Keratinocyte (primary cell): ENCODE measurements around the gene FARP1.

Experiments
- EZH2 ChIP-seq: IDR thresholded peaks from one replicate; pipeline ENCODE4 v1.6.1; 2012; ENCODE audit warnings: inconsistent platforms, mild to moderate bottlenecking, low read length, moderate library complexity
- TF ChIP-seq, protein P1 (sequence below), 3 experiments: IDR thresholded peaks in 1 of 3; conservative IDR thresholded peaks in 1 of 3; optimal IDR thresholded peaks in 1 of 3; 2 replicates in 2 of 3; 3 replicates in 1 of 3; pipeline versions ENCODE3 to v1.5.1; 2011; ENCODE audit warnings: low read length in 3 of 3, mild to moderate bottlenecking in 3 of 3, moderate library complexity in 2 of 3, control low read depth in 1 of 3, inconsistent platforms in 1 of 3; ENCODE audit not compliant: insufficient read depth in 2 of 3; ENCODE audit errors: extremely low read depth in 1 of 3

DNA sequence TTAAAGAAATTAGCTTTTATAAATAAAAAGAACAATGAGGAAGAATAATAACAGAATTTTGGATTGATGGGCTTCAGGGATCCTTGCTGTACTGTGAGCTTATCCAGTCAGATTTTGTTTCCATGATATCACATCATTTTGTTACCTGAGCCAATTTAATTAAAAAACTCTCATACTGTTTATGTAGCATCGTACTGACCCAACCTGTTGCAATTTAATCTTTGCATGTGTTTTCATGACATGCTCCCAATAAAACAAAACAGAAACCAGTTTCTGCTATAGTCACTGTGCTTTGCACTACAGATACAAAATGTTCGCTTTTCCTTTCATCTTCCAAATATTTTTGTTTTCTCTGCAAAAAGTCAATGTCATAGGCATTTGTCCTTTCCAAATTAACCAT is 143.9 kb downstream of the FARP1 start:
- TF ChIP-seq EZH2 = no peak
- TF ChIP-seq, protein P1, sequence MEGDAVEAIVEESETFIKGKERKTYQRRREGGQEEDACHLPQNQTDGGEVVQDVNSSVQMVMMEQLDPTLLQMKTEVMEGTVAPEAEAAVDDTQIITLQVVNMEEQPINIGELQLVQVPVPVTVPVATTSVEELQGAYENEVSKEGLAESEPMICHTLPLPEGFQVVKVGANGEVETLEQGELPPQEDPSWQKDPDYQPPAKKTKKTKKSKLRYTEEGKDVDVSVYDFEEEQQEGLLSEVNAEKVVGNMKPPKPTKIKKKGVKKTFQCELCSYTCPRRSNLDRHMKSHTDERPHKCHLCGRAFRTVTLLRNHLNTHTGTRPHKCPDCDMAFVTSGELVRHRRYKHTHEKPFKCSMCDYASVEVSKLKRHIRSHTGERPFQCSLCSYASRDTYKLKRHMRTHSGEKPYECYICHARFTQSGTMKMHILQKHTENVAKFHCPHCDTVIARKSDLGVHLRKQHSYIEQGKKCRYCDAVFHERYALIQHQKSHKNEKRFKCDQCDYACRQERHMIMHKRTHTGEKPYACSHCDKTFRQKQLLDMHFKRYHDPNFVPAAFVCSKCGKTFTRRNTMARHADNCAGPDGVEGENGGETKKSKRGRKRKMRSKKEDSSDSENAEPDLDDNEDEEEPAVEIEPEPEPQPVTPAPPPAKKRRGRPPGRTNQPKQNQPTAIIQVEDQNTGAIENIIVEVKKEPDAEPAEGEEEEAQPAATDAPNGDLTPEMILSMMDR (optimal IDR thresholded peaks at IDR 0.05 in 1 of 3, IDR thresholded peaks at IDR 0.05 in 1 of 3, conservative IDR thresholded peaks at IDR 0.05 in 1 of 3; ENCODE audit: extremely low read depth in 1 of 3, insufficient read depth in 2 of 3, low read length in 3 of 3) = no peak
